ENCODE measurements around the gene ALDH3B1.

Gene ALDH3B1

GRCh38 chr11:68035266-68035876, 25.2 kb downstream of the ALDH3B1 start:
- TF ChIP-seq CTCF (IDR thresholded peaks at IDR 0.05; ENCODE audit: borderline replicate concordance, control extremely low read depth, extremely low read depth, insufficient read depth, missing control alignments), result no peak
- in situ Hi-C loops (cut with MboI; ENCODE audit: low sequenced_read_pairs, unreplicated experiment), result no loop called here

GRCh38 chr11:68036141-68036716, 26.1 kb downstream of the ALDH3B1 start:
- DNase-seq (ENCODE audit: low spot score), result no peak
- in situ Hi-C loops (cut with MboI; ENCODE audit: low sequenced_read_pairs, unreplicated experiment), result no loop called here
- TF ChIP-seq CTCF (IDR thresholded peaks at IDR 0.05; ENCODE audit: borderline replicate concordance, control extremely low read depth, extremely low read depth, insufficient read depth, missing control alignments), result no peak

More at GRCh38 chr11:68035266-68035876, 25.2 kb downstream of the ALDH3B1 start:
- no peak for DNase-seq (ENCODE audit: low spot score)

- in situ Hi-C loops (cut with MboI; ENCODE audit: low sequenced_read_pairs, unreplicated experiment), result no loop called here
- DNase-seq (ENCODE audit: low spot score), result peak; percentile 63
- TF ChIP-seq CTCF (IDR thresholded peaks at IDR 0.05; ENCODE audit: borderline replicate concordance, control extremely low read depth, extremely low read depth, insufficient read depth, missing control alignments), result no peak
Observed at GRCh38 chr11:68036717-68037239, 26.7 kb downstream of the ALDH3B1 start.

- TF ChIP-seq CTCF (IDR thresholded peaks at IDR 0.05; ENCODE audit: borderline replicate concordance, control extremely low read depth, extremely low read depth, insufficient read depth, missing control alignments), result no peak
- no peak for DNase-seq (ENCODE audit: low spot score)
- in situ Hi-C loops (cut with MboI; ENCODE audit: low sequenced_read_pairs, unreplicated experiment), result no loop called here
Observed at GRCh38 chr11:68037411-68038225, 27.5 kb downstream of the ALDH3B1 start.

GRCh38 chr11:68038226-68038717, 28.1 kb downstream of the ALDH3B1 start:
- DNase-seq (ENCODE audit: low spot score), result no peak
- in situ Hi-C loops (cut with MboI; ENCODE audit: low sequenced_read_pairs, unreplicated experiment), result no loop called here
- TF ChIP-seq CTCF (IDR thresholded peaks at IDR 0.05; ENCODE audit: borderline replicate concordance, control extremely low read depth, extremely low read depth, insufficient read depth, missing control alignments), result no peak

- TF ChIP-seq CTCF (IDR thresholded peaks at IDR 0.05; ENCODE audit: borderline replicate concordance, control extremely low read depth, extremely low read depth, insufficient read depth, missing control alignments), result no peak
- in situ Hi-C loops (cut with MboI; ENCODE audit: low sequenced_read_pairs, unreplicated experiment), result no loop called here
- DNase-seq (ENCODE audit: low spot score), result peak; percentile 93
Observed at GRCh38 chr11:68038718-68039525, 28.8 kb downstream of the ALDH3B1 start, which contains the start of gene TCIRG1. TCIRG1 (plus strand) TSS chr11:68039025; CDS start chr11:68041272, 2,247 bp downstream.
